Liver (tissue), 9 donors: ENCODE measurements around the gene SLC25A44. TPM values are rescaled to one million over a fixed set of nuclear protein-coding genes. Genes with fewer than 3 reads are reported as not detected.
A peak's percentile ranks its signal among the peaks of the same experiment; 100 is the strongest.

Source experiments
- DNase-seq: peaks from one replicate; pipeline ENCODE4 v3.0.0-alpha.2; 2017; ENCODE audit warnings: low spot score
- H3K27ac ChIP-seq, 2 donors: one replicate each; pipeline ENCODE4 v1.7.0; 2013; ENCODE audit warnings: inconsistent platforms in 2 of 2, low read length in 2 of 2, control low read depth in 1 of 2, low read depth in 1 of 2, mild to moderate bottlenecking in 1 of 2
- H3K27me3 ChIP-seq, 4 donors: one replicate each; pipeline versions ENCODE4 v1.6.1 to v1.7.0; 2013; ENCODE audit warnings: low read length in 3 of 4, inconsistent platforms in 1 of 4, mild to moderate bottlenecking in 1 of 4, moderate library complexity in 1 of 4; ENCODE audit not compliant: control insufficient read depth in 4 of 4, insufficient read depth in 4 of 4
- H3K36me3 ChIP-seq, 4 donors: one replicate each; pipeline versions ENCODE4 v1.6.1 to v1.7.0; 2013; ENCODE audit warnings: low read length in 3 of 4, mild to moderate bottlenecking in 3 of 4, low read depth in 1 of 4, moderate library complexity in 1 of 4; ENCODE audit not compliant: control insufficient read depth in 4 of 4, insufficient read depth in 3 of 4
- H3K4me1 ChIP-seq, 4 donors: one replicate each; pipeline versions ENCODE4 v1.6.1 to v1.7.0; 2013; ENCODE audit warnings: low read length in 3 of 4, mild to moderate bottlenecking in 3 of 4, moderate library complexity in 1 of 4; ENCODE audit not compliant: control insufficient read depth in 4 of 4, insufficient read depth in 4 of 4
- H3K4me3 ChIP-seq, 3 donors: one replicate each; pipeline versions ENCODE4 v1.6.1 to v1.7.0; 2013; ENCODE audit warnings: low read length in 3 of 3, control low read depth in 1 of 3, low read depth in 1 of 3, mild to moderate bottlenecking in 1 of 3
- H3K9ac ChIP-seq, 2 donors: one replicate each; pipeline ENCODE4 v1.7.0; 2013; ENCODE audit warnings: low read length in 2 of 2, mild to moderate bottlenecking in 2 of 2, moderate library complexity in 2 of 2, control low read depth in 1 of 2, low read depth in 1 of 2
- H3K9me3 ChIP-seq, 4 donors: one replicate each; pipeline versions ENCODE4 v1.6.1 to v1.7.0; 2013; ENCODE audit warnings: low read length in 3 of 4; ENCODE audit not compliant: control insufficient read depth in 4 of 4
- ATF3 ChIP-seq: IDR thresholded peaks from 2 replicates; pipeline ENCODE4 v1.6.1; 2016; ENCODE audit warnings: antibody characterized with exemption
- EGR1 ChIP-seq, 2 donors: IDR thresholded peaks; 2 replicates each; pipeline ENCODE4 v1.6.1; 2016 to 2018; ENCODE audit warnings: antibody characterized with exemption in 2 of 2, low read depth in 2 of 2
- FOXA1 ChIP-seq: IDR thresholded peaks from 2 replicates; pipeline ENCODE4 v1.6.1; 2016; ENCODE audit warnings: antibody characterized with exemption
- FOXA2 ChIP-seq: IDR thresholded peaks from 2 replicates; pipeline ENCODE4 v1.6.1; 2016; ENCODE audit warnings: antibody characterized with exemption
- GABPA ChIP-seq, 2 donors: IDR thresholded peaks in 1 of 2; conservative IDR thresholded peaks in 1 of 2; 2 replicates each; pipeline ENCODE4 v1.6.1; 2016; ENCODE audit warnings: antibody characterized with exemption in 2 of 2, mild to moderate bottlenecking in 1 of 2, moderate library complexity in 1 of 2
- HNF4A ChIP-seq, 2 donors: conservative IDR thresholded peaks; 2 replicates each; pipeline ENCODE4 v1.6.1; 2016; ENCODE audit warnings: antibody characterized with exemption in 2 of 2, mild to moderate bottlenecking in 2 of 2
- JUND ChIP-seq, 2 donors: IDR thresholded peaks; 2 replicates each; pipeline ENCODE4 v1.6.1; 2016; ENCODE audit warnings: antibody characterized with exemption in 2 of 2
- MAX ChIP-seq: IDR thresholded peaks from 2 replicates; pipeline ENCODE4 v1.6.1; 2016; ENCODE audit warnings: antibody characterized with exemption
- NR2F2 ChIP-seq: IDR thresholded peaks from 2 replicates; pipeline ENCODE4 v1.6.1; 2016; ENCODE audit warnings: antibody characterized with exemption
- RAD21 ChIP-seq, 2 donors: IDR thresholded peaks; 2 replicates each; pipeline ENCODE4 v1.6.1; 2016; ENCODE audit warnings: antibody characterized with exemption in 2 of 2, mild to moderate bottlenecking in 2 of 2
- REST ChIP-seq: IDR thresholded peaks from 2 replicates; pipeline ENCODE4 v1.6.1; 2016; ENCODE audit warnings: antibody characterized with exemption, mild to moderate bottlenecking
- RXRA ChIP-seq, 2 donors: IDR thresholded peaks; 2 replicates each; pipeline ENCODE4 v1.6.1; 2017 to 2018; ENCODE audit warnings: antibody characterized with exemption in 2 of 2, mild to moderate bottlenecking in 1 of 2
- SP1 ChIP-seq: IDR thresholded peaks from 2 replicates; pipeline ENCODE4 v1.6.1; 2018; ENCODE audit warnings: antibody characterized with exemption, mild to moderate bottlenecking
- TAF1 ChIP-seq: conservative IDR thresholded peaks from 2 replicates; pipeline ENCODE4 v1.6.1; 2016; ENCODE audit warnings: antibody characterized with exemption, mild to moderate bottlenecking
- YY1 ChIP-seq: IDR thresholded peaks from 2 replicates; pipeline ENCODE4 v1.6.1; 2016; ENCODE audit warnings: antibody characterized with exemption, mild to moderate bottlenecking
- ZBTB33 ChIP-seq: IDR thresholded peaks from 2 replicates; pipeline ENCODE4 v1.6.1; 2016; ENCODE audit warnings: antibody characterized with exemption
- WGBS: extraction: QIAGEN DNeasy Blood & Tissue Kit; methylation state at CpG from one replicate; pipeline ENCODE4 v1.1.7; 2013; 5-methylcytosine and 5-hydroxymethylcytosine counted together
- polyA plus RNA-seq, 2 donors: library from polyadenylated mRNA; stranded (reverse) in 1 of 2; unstranded in 1 of 2; fragments of 200-250 nt in 1 of 2; fragments of >200 nt in 1 of 2; fragmentation: Nextera tagmentation in 1 of 2; extraction: Ambion mirVana in 1 of 2; gene quantifications; one replicate each; pipeline versions ENCODE4 v1.2.1 to v1.2.3, GENCODE V29; 2013 to 2015
- total RNA-seq, 2 donors: library from RNA; depleted of rRNA; stranded (reverse); fragments of >200 nt; gene quantifications; one replicate each; pipeline ENCODE4 v1.2.3, GENCODE V29; 2014
- donor health status: healthy.
- donor health status: healthy.
- donor health status: healthy.
- donor health status: healthy.
- donor health status: healthy.

The SLC25A44 gene
- total and polyA plus RNA-seq, 4 donors = 10.2 to 21.8 (median 15.9) TPM

- Histone ChIP-seq H3K9me3 (no peaks in the 10 kb centered on the region), H3K27ac (peak overlapping the region; percentile 73 to 76), H3K4me1 (peaks cover 13 to 60% (median 52%) of the 10 kb centered on the region in 4 donors), H3K4me3 (peak overlapping the region in 1 of 3 donors; percentile 31), H3K9ac (peak overlapping the region; percentile 11 to 40), H3K27me3 (no peaks in the 10 kb centered on the region), H3K36me3 (peaks cover 0 to 12% (median 8%) of the 10 kb centered on the region in 4 donors)
- 58% methylated on average over 4 of the region's 4 CpGs for WGBS
- no peak for DNase-seq
- TF ChIP-seq REST (no peak), ZBTB33 (no peak), JUND (IDR thresholded peaks at IDR 0.05) (no peak), FOXA2 (no peak), ATF3 (no peak), RAD21 (IDR thresholded peaks at IDR 0.05) (no peak), NR2F2 (no peak), TAF1 (no peak), FOXA1 (no peak), GABPA (IDR thresholded peaks at IDR 0.05 in 1 of 2, conservative IDR thresholded peaks at IDR 0.05 in 1 of 2) (no peak)
Measured at GRCh38 chr1:156195853-156196252, 1.9 kb downstream of the SLC25A44 start.

- H3K4me3 ChIP-seq = no peak overlapping the region
- DNase-seq = no peak
- H3K27ac ChIP-seq = peak overlapping the region; percentile 73 to 76
- no peaks in the 10 kb centered on the region for H3K9me3 ChIP-seq
- H3K27me3 ChIP-seq = no peaks in the 10 kb centered on the region
- peaks cover 0 to 17% (median 9%) of the 10 kb centered on the region in 4 donors for H3K36me3 ChIP-seq
- peak overlapping the region; percentile 11 to 40 for H3K9ac ChIP-seq
- TF ChIP-seq EGR1 (IDR thresholded peaks at IDR 0.05; ENCODE audit: low read depth in 2 of 2) (no peak), ZBTB33 (peak; percentile 26), HNF4A (conservative IDR thresholded peaks at IDR 0.05) (peak; percentile 77 to 85), TAF1 (no peak), FOXA2 (peak; percentile 25), RAD21 (IDR thresholded peaks at IDR 0.05) (peak; percentile 8 to 34), REST (no peak), GABPA (IDR thresholded peaks at IDR 0.05 in 1 of 2, conservative IDR thresholded peaks at IDR 0.05 in 1 of 2) (peak in 1 of 2 donors; percentile 33), RXRA (IDR thresholded peaks at IDR 0.05) (peak; percentile 71 to 81), JUND (IDR thresholded peaks at IDR 0.05) (no peak), ATF3 (no peak), MAX (peak; percentile 62), SP1 (peak; percentile 60), NR2F2 (peak; percentile 8), YY1 (peak; percentile 94)
- H3K4me1 ChIP-seq = peaks cover 13 to 63% (median 53%) of the 10 kb centered on the region in 4 donors
- WGBS = 53% methylated on average over 2 of the region's 2 CpGs
Measured at GRCh38 chr1:156196445-156196844, 2.5 kb downstream of the SLC25A44 start.
